T-helper 1 cell treated with Interleukin-12 subunit alpha and Interleukin-12 subunit beta and Interleukin-4 antibody, amounts not matched to agents 30 μg/mL and 1 μg/mL, for 36 hours (primary cell): ENCODE measurements around the gene C1orf226.

ENCODE experiments used
- H3K27ac Mint-ChIP-seq: one replicate; pipeline ENCODE4 v1.8.0; 2021; ENCODE audit warnings: mild to moderate bottlenecking, mixed read lengths
- H3K27me3 Mint-ChIP-seq: one replicate; pipeline ENCODE4 v1.8.0; 2021; ENCODE audit warnings: low read depth, mixed read lengths
- H3K36me3 Mint-ChIP-seq: one replicate; pipeline ENCODE4 v1.8.0; 2021; ENCODE audit warnings: low read depth, mixed read lengths
- H3K4me1 Mint-ChIP-seq: one replicate; pipeline ENCODE4 v1.8.0; 2021; ENCODE audit warnings: low read depth, mixed read lengths
- H3K4me3 Mint-ChIP-seq: one replicate; pipeline ENCODE4 v1.8.0; 2021; ENCODE audit warnings: mild to moderate bottlenecking, moderate library complexity, mixed read lengths
- H3K9me3 Mint-ChIP-seq: one replicate; pipeline ENCODE4 v1.8.0; 2021; ENCODE audit warnings: mixed read lengths

The C1orf226 gene

DNA sequence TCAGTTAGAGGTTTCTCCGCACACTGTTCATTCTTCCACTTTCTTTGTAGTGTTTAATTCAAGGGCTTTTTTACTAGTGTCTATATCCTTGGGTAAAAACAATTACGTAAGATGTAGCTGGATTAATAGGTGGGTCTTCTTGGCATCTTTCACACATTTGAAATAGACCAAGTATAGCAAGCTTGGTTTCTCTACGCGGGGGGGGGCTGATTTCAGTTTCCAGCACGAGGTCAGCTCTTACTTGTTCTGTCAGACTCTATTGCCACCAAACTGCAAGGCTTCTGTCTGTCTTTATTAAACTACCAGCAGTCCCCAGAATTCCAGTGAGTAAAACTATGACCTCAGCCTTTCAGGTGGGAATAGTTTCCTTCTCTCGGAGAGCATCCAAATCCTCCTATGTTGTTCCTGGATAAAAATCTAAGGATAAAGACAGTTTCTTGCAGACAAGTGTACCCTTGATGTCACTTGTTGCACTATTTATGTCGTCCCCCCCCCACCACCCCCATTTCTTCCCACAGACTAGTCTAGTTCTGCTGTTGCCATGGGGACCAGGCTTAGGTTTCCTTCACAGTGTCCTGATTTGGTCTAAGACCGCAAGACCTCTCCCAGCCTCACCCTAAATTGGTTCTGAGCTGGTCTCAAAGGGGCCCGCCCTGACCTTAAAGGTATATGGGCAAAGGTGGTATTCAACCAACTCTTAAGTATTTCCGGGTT, 21.8 kb upstream of the C1orf226 start:
- no peaks in the 10 kb centered on the region for H3K27me3 Mint-ChIP-seq
- H3K27ac Mint-ChIP-seq = no peak overlapping the region
- no peaks in the 10 kb centered on the region for H3K9me3 Mint-ChIP-seq
- H3K36me3 Mint-ChIP-seq = no peaks in the 10 kb centered on the region
- H3K4me1 Mint-ChIP-seq = no peaks in the 10 kb centered on the region
- no peak overlapping the region for H3K4me3 Mint-ChIP-seq

DNA sequence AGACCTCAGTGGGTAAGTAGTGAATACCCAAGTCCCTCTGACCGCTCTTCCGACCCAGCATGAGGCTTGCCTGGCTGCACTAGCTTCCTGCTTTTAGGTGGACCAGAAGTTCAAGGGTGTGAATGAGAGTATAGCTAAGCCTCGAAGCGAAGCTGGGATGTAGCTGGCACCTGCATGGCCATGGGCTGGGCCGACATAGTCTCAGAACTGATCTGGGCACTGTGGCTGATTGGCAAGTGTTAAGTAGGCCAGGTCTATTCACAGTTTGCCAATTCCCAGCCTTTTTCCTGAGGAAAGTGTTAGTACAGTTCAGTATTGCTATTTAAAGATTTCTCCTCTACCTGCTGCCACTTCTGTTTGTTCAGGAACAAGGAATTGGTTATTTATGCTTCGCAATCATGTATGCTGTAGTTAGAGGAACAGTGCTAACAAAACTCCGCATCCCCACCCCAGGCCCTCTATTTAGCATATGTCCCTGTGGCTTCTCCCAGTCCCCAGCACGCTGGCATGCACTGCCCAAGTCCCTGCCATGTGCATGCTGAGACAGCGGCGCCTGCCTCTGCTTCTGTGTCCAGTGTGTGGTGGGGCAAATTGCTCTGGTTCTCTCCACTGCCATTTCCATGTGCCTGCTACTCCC, 21.2 kb upstream of the C1orf226 start:
- Mint-ChIP-seq H3K9me3 (no peaks in the 10 kb centered on the region), H3K27me3 (no peaks in the 10 kb centered on the region), H3K4me1 (no peaks in the 10 kb centered on the region), H3K27ac (no peak overlapping the region), H3K4me3 (no peak overlapping the region), H3K36me3 (no peaks in the 10 kb centered on the region)

DNA sequence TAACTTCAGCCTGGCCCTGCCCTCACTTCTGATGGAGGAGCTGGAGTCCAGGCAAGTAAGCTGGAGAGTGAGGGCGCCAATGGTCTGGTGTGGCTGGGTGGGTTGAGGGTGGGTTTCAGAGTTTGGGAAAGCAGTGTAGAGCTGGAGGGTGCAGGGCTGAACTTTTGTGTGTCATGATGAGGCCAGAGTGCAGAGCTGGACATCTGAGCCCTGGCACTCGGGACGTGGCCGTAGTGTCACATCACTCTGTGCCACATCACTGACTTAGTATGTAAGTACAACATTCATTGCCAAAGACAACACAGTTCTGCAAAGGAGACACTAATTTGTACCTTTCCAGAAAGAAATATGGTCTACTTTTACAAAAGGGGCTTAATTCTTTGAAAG, 20.7 kb upstream of the C1orf226 start:
- Mint-ChIP-seq H3K4me3 (no peak overlapping the region), H3K4me1 (no peaks in the 10 kb centered on the region), H3K27ac (no peak overlapping the region), H3K27me3 (no peaks in the 10 kb centered on the region), H3K9me3 (no peaks in the 10 kb centered on the region), H3K36me3 (no peaks in the 10 kb centered on the region)

DNA sequence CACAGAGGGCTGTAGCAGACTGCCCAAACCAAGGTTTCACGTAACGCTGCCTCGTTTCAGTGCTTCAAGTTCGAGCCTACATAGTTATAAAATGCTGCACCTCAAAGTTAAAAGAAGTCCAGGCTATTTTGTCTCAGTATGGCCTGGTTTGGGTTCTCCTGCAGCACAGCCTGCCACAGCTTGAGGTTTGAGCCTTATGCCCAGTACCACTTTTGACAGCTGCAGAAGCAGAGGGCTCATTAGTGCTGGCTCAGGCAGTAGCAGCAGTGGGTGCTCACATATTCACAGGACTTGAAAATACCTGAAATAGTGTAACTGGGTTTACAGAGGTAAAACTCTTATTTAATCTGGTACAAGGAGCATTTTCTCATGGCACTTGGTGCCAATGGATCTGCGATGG, 20.2 kb upstream of the C1orf226 start:
- Mint-ChIP-seq H3K4me1 (no peaks in the 10 kb centered on the region), H3K4me3 (no peak overlapping the region), H3K9me3 (no peaks in the 10 kb centered on the region), H3K36me3 (no peaks in the 10 kb centered on the region), H3K27me3 (no peaks in the 10 kb centered on the region), H3K27ac (no peak overlapping the region)

GRCh38 chr1:162363823-162364222, 17.7 kb upstream of the C1orf226 start:
- H3K27me3 Mint-ChIP-seq = no peaks in the 10 kb centered on the region
- no peaks in the 10 kb centered on the region for H3K36me3 Mint-ChIP-seq
- no peak overlapping the region for H3K27ac Mint-ChIP-seq
- no peak overlapping the region for H3K4me3 Mint-ChIP-seq
- H3K9me3 Mint-ChIP-seq = no peaks in the 10 kb centered on the region
- H3K4me1 Mint-ChIP-seq = no peaks in the 10 kb centered on the region

- Mint-ChIP-seq H3K27me3 (no peaks in the 10 kb centered on the region), H3K4me1 (no peaks in the 10 kb centered on the region), H3K9me3 (no peaks in the 10 kb centered on the region), H3K36me3 (no peaks in the 10 kb centered on the region), H3K27ac (no peak overlapping the region), H3K4me3 (no peak overlapping the region)
Observed at GRCh38 chr1:162364498-162364897, 17.0 kb upstream of the C1orf226 start.

DNA sequence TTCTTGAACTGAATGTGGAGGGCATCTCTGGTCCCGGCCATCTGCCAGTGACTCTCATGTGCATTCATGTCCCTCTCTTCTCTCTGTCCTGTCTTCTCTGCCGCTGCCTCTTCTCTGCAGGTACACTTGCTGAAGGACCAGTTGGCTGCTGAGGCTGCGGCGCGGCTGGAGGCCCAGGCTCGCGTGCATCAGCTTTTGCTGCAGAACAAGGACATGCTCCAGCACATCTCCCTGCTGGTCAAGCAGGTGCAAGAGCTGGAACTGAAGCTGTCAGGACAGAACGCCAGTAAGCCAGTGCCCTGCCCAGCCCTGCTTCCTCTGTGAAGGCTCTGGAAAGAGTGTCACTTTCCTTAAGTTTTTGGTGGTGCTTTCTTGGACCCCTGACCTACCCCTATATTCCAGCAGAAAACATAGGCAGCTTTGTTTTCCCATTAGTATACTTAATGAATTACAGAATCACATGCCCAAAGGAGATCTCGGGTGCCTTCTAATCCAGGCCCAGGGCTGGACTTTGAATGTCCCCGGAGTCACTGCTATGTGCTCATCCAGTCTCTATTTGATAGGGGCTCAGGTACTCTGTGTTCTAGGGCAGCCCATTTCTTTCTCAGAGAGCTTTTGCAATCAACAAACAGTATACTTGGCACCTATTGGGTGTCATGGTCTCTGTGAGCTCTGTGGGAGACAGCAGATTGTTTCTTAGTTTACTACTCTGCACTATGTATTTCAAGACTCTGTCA, 16.1 kb upstream of the C1orf226 start:
- Mint-ChIP-seq H3K4me3 (no peak overlapping the region), H3K36me3 (no peaks in the 10 kb centered on the region), H3K4me1 (no peaks in the 10 kb centered on the region), H3K27ac (no peak overlapping the region), H3K27me3 (no peaks in the 10 kb centered on the region), H3K9me3 (no peaks in the 10 kb centered on the region)

- Mint-ChIP-seq H3K4me3 (no peak overlapping the region), H3K36me3 (no peaks in the 10 kb centered on the region), H3K27ac (no peak overlapping the region), H3K27me3 (no peaks in the 10 kb centered on the region), H3K4me1 (no peaks in the 10 kb centered on the region), H3K9me3 (no peaks in the 10 kb centered on the region)
Observed at GRCh38 chr1:162366149-162366548, 15.4 kb upstream of the C1orf226 start.

GRCh38 chr1:162366671-162367070, 14.9 kb upstream of the C1orf226 start:
- H3K9me3 Mint-ChIP-seq = no peaks in the 10 kb centered on the region
- H3K27me3 Mint-ChIP-seq = no peaks in the 10 kb centered on the region
- H3K36me3 Mint-ChIP-seq = no peaks in the 10 kb centered on the region
- H3K4me3 Mint-ChIP-seq = no peak overlapping the region
- no peaks in the 10 kb centered on the region for H3K4me1 Mint-ChIP-seq
- H3K27ac Mint-ChIP-seq = no peak overlapping the region

DNA sequence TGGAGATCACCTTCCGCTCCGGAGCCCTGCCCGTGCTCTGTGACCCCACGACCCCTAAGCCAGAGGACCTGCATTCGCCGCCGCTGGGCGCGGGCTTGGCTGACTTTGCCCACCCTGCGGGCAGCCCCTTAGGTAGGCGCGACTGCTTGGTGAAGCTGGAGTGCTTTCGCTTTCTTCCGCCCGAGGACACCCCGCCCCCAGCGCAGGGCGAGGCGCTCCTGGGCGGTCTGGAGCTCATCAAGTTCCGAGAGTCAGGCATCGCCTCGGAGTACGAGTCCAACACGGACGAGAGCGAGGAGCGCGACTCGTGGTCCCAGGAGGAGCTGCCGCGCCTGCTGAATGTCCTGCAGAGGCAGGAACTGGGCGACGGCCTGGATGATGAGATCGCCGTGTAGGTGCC, 14.5 kb upstream of the C1orf226 start:
- Mint-ChIP-seq H3K36me3 (no peaks in the 10 kb centered on the region), H3K27ac (no peak overlapping the region), H3K4me3 (no peak overlapping the region), H3K9me3 (no peaks in the 10 kb centered on the region), H3K27me3 (no peaks in the 10 kb centered on the region), H3K4me1 (no peaks in the 10 kb centered on the region)

DNA sequence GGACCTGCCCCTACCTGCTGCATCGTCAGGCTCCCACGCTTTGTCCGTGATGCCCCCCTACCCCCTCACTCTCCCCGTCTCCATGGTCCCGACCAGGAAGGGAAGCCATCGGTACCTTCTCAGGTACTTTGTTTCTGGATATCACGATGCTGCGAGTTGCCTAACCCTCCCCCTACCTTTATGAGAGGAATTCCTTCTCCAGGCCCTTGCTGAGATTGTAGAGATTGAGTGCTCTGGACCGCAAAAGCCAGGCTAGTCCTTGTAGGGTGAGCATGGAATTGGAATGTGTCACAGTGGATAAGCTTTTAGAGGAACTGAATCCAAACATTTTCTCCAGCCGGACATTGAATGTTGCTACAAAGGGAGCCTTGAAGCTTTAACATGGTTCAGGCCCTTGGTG, 13.8 kb upstream of the C1orf226 start:
- no peaks in the 10 kb centered on the region for H3K4me1 Mint-ChIP-seq
- H3K27me3 Mint-ChIP-seq = no peaks in the 10 kb centered on the region
- no peak overlapping the region for H3K27ac Mint-ChIP-seq
- H3K36me3 Mint-ChIP-seq = no peaks in the 10 kb centered on the region
- H3K9me3 Mint-ChIP-seq = no peaks in the 10 kb centered on the region
- H3K4me3 Mint-ChIP-seq = no peak overlapping the region

DNA sequence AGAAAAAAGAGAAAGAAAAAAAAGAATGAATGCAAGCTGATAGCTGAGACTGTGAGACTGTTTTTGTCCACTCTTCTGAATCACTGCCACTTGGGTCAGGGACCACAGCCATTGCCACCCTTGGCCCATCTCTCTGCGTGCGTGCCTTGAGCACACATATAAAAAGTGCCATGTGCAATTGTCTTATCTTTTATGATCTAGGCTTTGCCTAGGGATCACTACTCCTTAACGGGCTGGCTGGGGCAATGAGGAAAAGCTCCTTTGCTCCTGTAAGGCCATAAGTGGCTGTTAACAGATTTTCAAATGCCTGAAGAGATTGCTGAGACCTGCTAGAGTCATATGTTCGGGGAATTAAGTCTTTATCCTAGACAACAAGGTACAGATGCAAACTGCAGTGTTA, 13.1 kb upstream of the C1orf226 start:
- H3K36me3 Mint-ChIP-seq = no peaks in the 10 kb centered on the region
- H3K4me3 Mint-ChIP-seq = no peak overlapping the region
- H3K27ac Mint-ChIP-seq = no peak overlapping the region
- H3K27me3 Mint-ChIP-seq = no peaks in the 10 kb centered on the region
- no peaks in the 10 kb centered on the region for H3K4me1 Mint-ChIP-seq
- no peaks in the 10 kb centered on the region for H3K9me3 Mint-ChIP-seq

DNA sequence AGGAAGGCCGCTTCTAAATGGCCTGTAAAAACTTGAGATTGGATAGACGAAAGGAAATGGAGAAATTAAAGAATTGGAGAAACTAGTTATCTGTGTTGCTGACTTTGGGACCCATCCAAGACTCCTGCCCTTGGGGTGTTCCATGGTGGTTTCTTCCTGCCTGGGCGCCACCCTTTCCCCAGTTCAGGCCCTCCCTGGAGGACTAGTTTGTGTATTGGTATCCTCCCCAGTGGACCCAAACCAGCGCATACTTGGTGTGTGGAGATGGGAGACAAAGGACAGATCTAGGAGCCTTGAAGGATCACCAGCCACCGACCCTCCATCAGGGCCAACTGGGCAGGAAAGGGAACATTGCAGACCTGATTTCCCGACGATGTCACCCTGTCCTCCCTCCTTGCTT, 12.0 kb upstream of the C1orf226 start:
- Mint-ChIP-seq H3K36me3 (no peaks in the 10 kb centered on the region), H3K27me3 (no peaks in the 10 kb centered on the region), H3K27ac (no peak overlapping the region), H3K9me3 (no peaks in the 10 kb centered on the region), H3K4me1 (no peaks in the 10 kb centered on the region), H3K4me3 (no peak overlapping the region)

GRCh38 chr1:162370161-162370560, 11.4 kb upstream of the C1orf226 start:
- H3K27ac Mint-ChIP-seq = no peak overlapping the region
- no peaks in the 10 kb centered on the region for H3K27me3 Mint-ChIP-seq
- H3K4me3 Mint-ChIP-seq = no peak overlapping the region
- H3K4me1 Mint-ChIP-seq = no peaks in the 10 kb centered on the region
- no peaks in the 10 kb centered on the region for H3K9me3 Mint-ChIP-seq
- no peaks in the 10 kb centered on the region for H3K36me3 Mint-ChIP-seq

GRCh38 chr1:162370721-162371120, 10.8 kb upstream of the C1orf226 start:
- Mint-ChIP-seq H3K27ac (no peak overlapping the region), H3K27me3 (no peaks in the 10 kb centered on the region), H3K4me3 (no peak overlapping the region), H3K9me3 (no peaks in the 10 kb centered on the region), H3K4me1 (no peaks in the 10 kb centered on the region), H3K36me3 (no peaks in the 10 kb centered on the region)
